Spleen (tissue), 7 donors: Measurements from ENCODE around the gene DCAF8L2.

ENCODE experiments used
- CTCF ChIP-seq, 11 experiments: fragments of 200-600 bp in 7 of 11; fragments of 450-650 bp in 4 of 11; sonication (generic) in 4 of 11; IDR thresholded peaks in 8 of 11; conservative IDR thresholded peaks in 3 of 11; 1 replicate in 7 of 11; 2 replicates in 4 of 11; pipeline versions ENCODE4 v1.4.0 to v1.8.0; 2016 to 2021; ENCODE audit warnings: antibody characterized with exemption in 11 of 11, inconsistent platforms in 4 of 11, mild to moderate bottlenecking in 1 of 11
- POLR2AphosphoS5 ChIP-seq, 3 donors: sonication (generic); formaldehyde crosslinking; IDR thresholded peaks; one replicate each; pipeline ENCODE4 v1.5.1; 2017; ENCODE audit warnings: antibody characterized with exemption in 3 of 3
- donor health status: DM: no; HTN: no; CAD: no; lungs with moderate emphysema.
- donor health status: DM: no; HTN: no; CAD: no.
- donor health status: DM: no; HTN: no; CAD: no.

GRCh38 chrX:27694667-27695066 is 104.5 kb downstream of the DCAF8L2 start:
- TF ChIP-seq CTCF (IDR thresholded peaks at IDR 0.05 in 8 of 11, conservative IDR thresholded peaks at IDR 0.05 in 3 of 11) = no peak
- no peak for TF ChIP-seq POLR2AphosphoS5 (IDR thresholded peaks at IDR 0.05)
